Measurements from ENCODE around the gene FAM53B. TPM values are rescaled to one million over a fixed set of nuclear protein-coding genes. Genes with fewer than 3 reads are reported as not detected.

The FAM53B gene
- total and polyA plus RNA-seq, 12 donors = 11.6 to 42.9 (median 29.1) TPM

DNA sequence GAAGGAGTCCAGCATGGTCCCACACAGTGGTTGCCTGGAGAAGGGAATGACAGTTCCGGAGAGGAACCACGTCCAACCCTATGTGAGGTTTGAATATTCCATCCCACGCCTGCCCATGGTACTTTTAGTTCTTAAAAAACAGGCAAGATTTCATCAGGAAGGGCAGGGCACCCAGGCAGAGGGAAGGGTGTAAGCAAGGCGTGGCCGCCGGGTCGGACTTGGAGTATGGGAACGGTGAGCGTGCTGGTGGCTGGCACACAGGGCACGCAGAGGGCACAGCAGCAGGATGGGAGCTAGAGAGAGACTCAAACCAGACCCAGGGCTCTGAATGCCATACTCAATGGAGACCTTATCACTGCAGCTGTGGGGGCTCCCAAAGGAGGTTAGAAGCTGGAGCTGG is 34.3 kb downstream of the FAM53B start:
- TF ChIP-seq, protein P1, sequence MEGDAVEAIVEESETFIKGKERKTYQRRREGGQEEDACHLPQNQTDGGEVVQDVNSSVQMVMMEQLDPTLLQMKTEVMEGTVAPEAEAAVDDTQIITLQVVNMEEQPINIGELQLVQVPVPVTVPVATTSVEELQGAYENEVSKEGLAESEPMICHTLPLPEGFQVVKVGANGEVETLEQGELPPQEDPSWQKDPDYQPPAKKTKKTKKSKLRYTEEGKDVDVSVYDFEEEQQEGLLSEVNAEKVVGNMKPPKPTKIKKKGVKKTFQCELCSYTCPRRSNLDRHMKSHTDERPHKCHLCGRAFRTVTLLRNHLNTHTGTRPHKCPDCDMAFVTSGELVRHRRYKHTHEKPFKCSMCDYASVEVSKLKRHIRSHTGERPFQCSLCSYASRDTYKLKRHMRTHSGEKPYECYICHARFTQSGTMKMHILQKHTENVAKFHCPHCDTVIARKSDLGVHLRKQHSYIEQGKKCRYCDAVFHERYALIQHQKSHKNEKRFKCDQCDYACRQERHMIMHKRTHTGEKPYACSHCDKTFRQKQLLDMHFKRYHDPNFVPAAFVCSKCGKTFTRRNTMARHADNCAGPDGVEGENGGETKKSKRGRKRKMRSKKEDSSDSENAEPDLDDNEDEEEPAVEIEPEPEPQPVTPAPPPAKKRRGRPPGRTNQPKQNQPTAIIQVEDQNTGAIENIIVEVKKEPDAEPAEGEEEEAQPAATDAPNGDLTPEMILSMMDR (IDR thresholded peaks at IDR 0.05) = no peak
- peak overlapping the region in 9 of 10 donors; percentile 47 to 98 (median 69) for H3K27ac ChIP-seq
- 43 to 64% methylated on average over 10 of the region's 10 CpGs for WGBS, 2 donors
- peaks cover 48 to 100% (median 94%) of the 10 kb centered on the region in 9 donors for H3K4me1 ChIP-seq
- H3K4me3 ChIP-seq = no peak overlapping the region
- peaks cover 0 to 17% (median 0%) of the 10 kb centered on the region in 9 donors for H3K36me3 ChIP-seq
- intact Hi-C loops (cut with DNase I) = loop anchor here in 2 of 10 donors (5.0 kb wide), 2 partner anchors 32 to 68 kb away; partner anchors contain the start of gene FAM53B (in 1 of the 2)
- no peaks in the 10 kb centered on the region for H3K27me3 ChIP-seq
- no peaks in the 10 kb centered on the region for H3K9me3 ChIP-seq
- ATAC-seq (peak in 6 of 8 donors; percentile 27 to 70 (median 51)), DNase-seq (peak in 1 of 2 donors; percentile 64)

DNA sequence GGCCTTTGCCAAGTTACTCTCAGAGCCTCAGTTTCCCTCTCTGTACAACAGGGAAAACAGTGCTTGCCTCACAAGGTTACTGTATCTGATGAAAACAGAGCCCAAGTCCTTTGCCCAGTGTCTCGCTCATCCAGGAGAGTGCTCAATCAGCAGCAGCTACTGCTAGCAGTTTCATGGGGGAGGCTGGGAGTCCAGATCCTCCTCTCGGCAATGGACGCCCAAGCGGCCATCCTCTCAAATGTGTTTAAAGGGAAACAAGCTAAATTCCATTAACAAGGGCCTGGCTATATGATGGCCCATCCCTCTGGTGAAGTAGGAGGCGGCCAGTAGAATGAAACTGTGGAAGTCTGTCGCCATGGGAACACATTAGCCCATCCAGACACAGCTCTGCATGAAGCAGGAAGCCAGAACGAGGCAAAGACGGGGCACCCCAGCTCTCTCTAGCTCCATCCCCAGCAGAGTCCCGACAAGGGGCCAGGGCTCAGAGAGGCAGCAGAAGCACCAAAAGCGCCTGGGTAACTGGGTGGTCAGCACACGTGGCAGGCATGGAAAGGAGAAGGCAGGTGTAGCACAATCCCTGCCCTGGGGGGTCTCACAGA is 35.2 kb downstream of the FAM53B start:
- H3K27me3 ChIP-seq = no peaks in the 10 kb centered on the region
- H3K4me1 ChIP-seq = peaks cover 50 to 100% (median 95%) of the 10 kb centered on the region in 9 donors
- peak overlapping the region in 9 of 10 donors; percentile 44 to 98 (median 74) for H3K27ac ChIP-seq
- TF ChIP-seq, protein P1 (IDR thresholded peaks at IDR 0.05) = no peak
- no peaks in the 10 kb centered on the region for H3K9me3 ChIP-seq
- no peak for DNase-seq
- intact Hi-C loops (cut with DNase I) = loop anchor here in 2 of 10 donors (5.0 kb wide), 2 partner anchors 33 to 67 kb away; partner anchors contain the start of gene FAM53B (in 1 of the 2)
- 62 to 71% methylated on average over 11 of the region's 11 CpGs for WGBS, 2 donors
- no peak for ATAC-seq
- H3K36me3 ChIP-seq = peaks cover 0 to 26% (median 0%) of the 10 kb centered on the region in 9 donors
- H3K4me3 ChIP-seq = no peak overlapping the region

DNA sequence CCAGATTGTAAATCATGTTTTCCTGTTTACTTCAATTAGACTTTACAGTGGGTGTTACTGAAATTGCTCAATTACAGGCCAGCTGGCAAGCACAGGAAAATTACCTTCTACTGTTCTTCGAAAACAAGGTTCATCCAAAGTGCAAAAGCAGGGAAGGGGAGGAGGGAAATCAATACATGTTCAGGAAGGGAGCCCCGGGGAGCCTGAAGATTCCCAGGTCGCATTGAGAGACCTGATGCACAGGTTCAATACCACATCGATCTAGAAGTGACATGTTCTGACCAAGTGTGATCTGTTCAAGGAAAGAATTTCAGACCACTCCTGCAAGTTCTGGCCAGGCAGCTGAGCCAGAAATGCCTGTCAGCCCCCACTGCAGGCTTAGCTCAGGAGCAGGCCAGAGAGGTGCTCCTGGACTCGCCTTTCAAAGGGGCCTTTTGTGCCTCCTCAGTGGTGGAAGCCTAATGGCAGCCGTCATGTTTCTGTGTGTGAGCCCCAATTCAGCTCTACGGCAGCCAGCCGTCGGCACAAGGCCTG is 35.9 kb downstream of the FAM53B start:
- Histone ChIP-seq H3K4me1 (peaks cover 57 to 100% (median 95%) of the 10 kb centered on the region in 9 donors), H3K36me3 (peaks cover 0 to 33% (median 0%) of the 10 kb centered on the region in 9 donors), H3K27ac (peak overlapping the region in 9 of 10 donors; percentile 44 to 98 (median 74)), H3K9me3 (no peaks in the 10 kb centered on the region), H3K4me3 (no peak overlapping the region), H3K27me3 (no peaks in the 10 kb centered on the region)
- DNase-seq (no peak), ATAC-seq (no peak)
- TF ChIP-seq, protein P1 (IDR thresholded peaks at IDR 0.05) = no peak
- 37 to 38% methylated on average over 9 of the region's 9 CpGs for WGBS, 2 donors
- intact Hi-C loops (cut with DNase I) = loop anchor here in 2 of 10 donors (5.0 kb wide), 2 partner anchors 34 to 66 kb away; partner anchors contain the start of gene FAM53B (in 1 of the 2)

DNA sequence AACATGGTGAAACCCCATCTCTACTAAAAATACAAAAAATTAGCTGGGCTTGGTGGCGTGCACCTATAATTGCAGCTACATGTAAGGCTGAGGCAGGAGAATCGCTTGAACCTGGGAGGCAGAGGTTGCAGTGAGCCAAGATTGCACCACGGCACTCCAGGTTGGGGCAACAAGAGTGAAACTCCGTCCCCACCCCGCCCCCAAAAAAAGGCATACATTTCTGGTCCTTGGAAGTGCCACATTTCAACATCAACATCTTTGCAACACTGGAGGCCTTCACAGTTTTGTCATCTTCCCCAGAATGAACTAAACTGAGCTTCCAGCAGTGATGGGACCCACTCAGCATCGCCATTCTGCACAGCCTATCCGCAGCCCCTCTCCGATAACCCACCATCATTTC is 36.6 kb downstream of the FAM53B start:
- no peak for ATAC-seq
- intact Hi-C loops (cut with DNase I) = loop anchor here in 2 of 10 donors (2.0 to 5.0 kb wide), 3 partner anchors 33 to 65 kb away; partner anchors contain the start of gene FAM53B (in 1 of the 2)
- Histone ChIP-seq H3K9me3 (no peaks in the 10 kb centered on the region), H3K27ac (peak overlapping the region in 8 of 10 donors; percentile 74 to 98 (median 91)), H3K27me3 (no peaks in the 10 kb centered on the region), H3K4me1 (peaks cover 63 to 100% (median 96%) of the 10 kb centered on the region in 9 donors), H3K36me3 (peaks cover 0 to 36% (median 0%) of the 10 kb centered on the region in 9 donors), H3K4me3 (no peak overlapping the region)
- TF ChIP-seq, protein P1 (IDR thresholded peaks at IDR 0.05) = no peak
- 90 to 94% methylated on average over 8 of the region's 8 CpGs for WGBS, 2 donors
- no peak for DNase-seq
